Measurements from ENCODE around the gene LINC00237. TPM values are rescaled to one million over a fixed set of nuclear protein-coding genes. Genes with fewer than 3 reads are reported as not detected.

Gene LINC00237
- total and polyA plus RNA-seq, 2 experiments from 2014 or later, result not detected

DNA sequence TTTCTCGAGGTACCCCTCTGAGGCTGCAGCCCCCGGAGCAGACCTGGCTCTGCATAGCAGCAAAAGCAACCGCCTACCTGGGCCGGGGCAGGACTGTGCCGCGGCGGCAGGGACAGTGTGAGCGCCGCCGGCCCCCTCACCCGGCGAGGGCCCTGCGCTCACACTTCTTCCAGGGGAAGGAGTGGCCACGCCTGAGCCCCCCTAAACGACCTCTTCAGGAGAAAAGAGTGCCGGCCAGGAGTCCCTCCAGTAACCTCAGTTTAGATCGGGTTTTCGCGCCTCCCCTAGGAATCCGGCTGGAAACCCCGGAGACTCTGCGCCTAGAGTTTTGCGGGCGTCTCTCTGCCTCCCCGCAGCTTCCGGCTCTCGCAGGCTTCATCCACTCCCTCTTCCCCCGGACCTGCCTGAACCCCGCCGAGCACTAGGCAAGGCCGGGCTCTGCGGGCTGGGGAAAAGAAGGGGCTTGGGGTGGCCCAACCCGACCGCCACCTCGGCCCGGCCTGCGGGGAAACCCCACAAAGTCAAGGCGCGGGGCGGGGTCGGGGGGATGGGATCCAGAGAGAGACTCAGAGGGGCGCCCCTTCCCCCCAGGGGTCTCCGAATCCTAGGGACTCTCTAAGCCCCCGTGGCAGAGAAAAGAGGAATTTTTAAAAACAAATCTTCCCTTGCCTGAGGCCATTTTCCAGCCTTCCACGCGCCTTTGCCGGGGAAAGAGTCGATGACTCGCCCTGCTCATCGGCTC lies 558 bp downstream of the LINC00237 start:
- no peaks in the 10 kb centered on the region for H3K9me3 ChIP-seq (ENCODE audit: low read depth)
- peak overlapping the region; percentile 10 for H3K4me3 ChIP-seq
- DNase-seq (ENCODE audit: low read depth in 1 of 2, low spot score in 1 of 2), result no peak
- no peaks in the 10 kb centered on the region for H3K36me3 ChIP-seq
- H3K27ac ChIP-seq, result no peak overlapping the region
- TF ChIP-seq, protein P1, sequence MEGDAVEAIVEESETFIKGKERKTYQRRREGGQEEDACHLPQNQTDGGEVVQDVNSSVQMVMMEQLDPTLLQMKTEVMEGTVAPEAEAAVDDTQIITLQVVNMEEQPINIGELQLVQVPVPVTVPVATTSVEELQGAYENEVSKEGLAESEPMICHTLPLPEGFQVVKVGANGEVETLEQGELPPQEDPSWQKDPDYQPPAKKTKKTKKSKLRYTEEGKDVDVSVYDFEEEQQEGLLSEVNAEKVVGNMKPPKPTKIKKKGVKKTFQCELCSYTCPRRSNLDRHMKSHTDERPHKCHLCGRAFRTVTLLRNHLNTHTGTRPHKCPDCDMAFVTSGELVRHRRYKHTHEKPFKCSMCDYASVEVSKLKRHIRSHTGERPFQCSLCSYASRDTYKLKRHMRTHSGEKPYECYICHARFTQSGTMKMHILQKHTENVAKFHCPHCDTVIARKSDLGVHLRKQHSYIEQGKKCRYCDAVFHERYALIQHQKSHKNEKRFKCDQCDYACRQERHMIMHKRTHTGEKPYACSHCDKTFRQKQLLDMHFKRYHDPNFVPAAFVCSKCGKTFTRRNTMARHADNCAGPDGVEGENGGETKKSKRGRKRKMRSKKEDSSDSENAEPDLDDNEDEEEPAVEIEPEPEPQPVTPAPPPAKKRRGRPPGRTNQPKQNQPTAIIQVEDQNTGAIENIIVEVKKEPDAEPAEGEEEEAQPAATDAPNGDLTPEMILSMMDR (IDR thresholded peaks at IDR 0.05; ENCODE audit: low read depth, low read length), result no peak
- H3K4me1 ChIP-seq (ENCODE audit: low read depth), result peaks cover 6% of the 10 kb centered on the region
- peaks cover 96% of the 10 kb centered on the region for H3K27me3 ChIP-seq

DNA sequence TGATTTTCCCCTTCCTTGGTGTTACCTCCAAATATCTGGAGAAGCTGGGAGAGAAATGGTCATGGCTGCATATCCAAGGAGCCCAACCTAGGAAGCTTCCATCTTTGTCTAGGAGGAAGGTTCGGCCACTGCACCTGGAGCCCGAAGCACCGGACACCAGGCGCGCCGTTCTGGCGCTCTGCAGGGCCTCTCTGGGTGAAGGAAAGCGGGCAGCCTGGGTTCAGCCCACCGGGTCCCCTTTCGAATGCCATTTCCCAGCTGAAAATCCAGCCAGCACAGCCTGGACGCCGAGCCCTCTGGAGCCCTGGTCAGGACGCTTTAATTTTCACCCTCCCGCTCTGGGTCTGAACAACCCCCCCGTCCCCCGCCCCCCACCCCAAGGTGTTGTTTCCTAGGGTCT lies 1.2 kb downstream of the LINC00237 start:
- no peaks in the 10 kb centered on the region for H3K36me3 ChIP-seq
- TF ChIP-seq, protein P1 (IDR thresholded peaks at IDR 0.05; ENCODE audit: low read depth, low read length), result no peak
- no peaks in the 10 kb centered on the region for H3K9me3 ChIP-seq (ENCODE audit: low read depth)
- H3K4me3 ChIP-seq, result no peak overlapping the region
- H3K27me3 ChIP-seq, result peaks cover 99% of the 10 kb centered on the region
- no peak for DNase-seq (ENCODE audit: low read depth in 1 of 2, low spot score in 1 of 2)
- no peak overlapping the region for H3K27ac ChIP-seq
- H3K4me1 ChIP-seq (ENCODE audit: low read depth), result peaks cover 8% of the 10 kb centered on the region

DNA sequence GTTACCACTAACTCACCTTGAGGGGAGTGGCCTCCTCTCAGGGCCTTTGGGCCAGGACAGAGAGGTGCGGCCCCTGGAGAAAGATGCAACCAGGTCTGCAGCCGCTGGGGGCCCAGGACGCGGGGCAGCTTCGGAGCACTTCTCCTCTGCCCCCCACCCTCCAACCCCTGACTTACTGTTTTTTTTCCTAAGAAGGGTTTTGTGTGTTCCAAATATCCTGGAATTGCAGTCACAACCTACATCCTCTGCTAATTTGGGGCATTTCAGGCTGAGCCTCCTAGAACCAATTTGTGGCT lies 1.7 kb downstream of the LINC00237 start:
- DNase-seq (ENCODE audit: low read depth in 1 of 2, low spot score in 1 of 2), result no peak
- peaks cover 8% of the 10 kb centered on the region for H3K4me1 ChIP-seq (ENCODE audit: low read depth)
- H3K9me3 ChIP-seq (ENCODE audit: low read depth), result no peaks in the 10 kb centered on the region
- H3K36me3 ChIP-seq, result no peaks in the 10 kb centered on the region
- H3K27ac ChIP-seq, result no peak overlapping the region
- H3K27me3 ChIP-seq, result peaks cover 99% of the 10 kb centered on the region
- TF ChIP-seq, protein P1 (IDR thresholded peaks at IDR 0.05; ENCODE audit: low read depth, low read length), result no peak
- H3K4me3 ChIP-seq, result no peak overlapping the region

DNA sequence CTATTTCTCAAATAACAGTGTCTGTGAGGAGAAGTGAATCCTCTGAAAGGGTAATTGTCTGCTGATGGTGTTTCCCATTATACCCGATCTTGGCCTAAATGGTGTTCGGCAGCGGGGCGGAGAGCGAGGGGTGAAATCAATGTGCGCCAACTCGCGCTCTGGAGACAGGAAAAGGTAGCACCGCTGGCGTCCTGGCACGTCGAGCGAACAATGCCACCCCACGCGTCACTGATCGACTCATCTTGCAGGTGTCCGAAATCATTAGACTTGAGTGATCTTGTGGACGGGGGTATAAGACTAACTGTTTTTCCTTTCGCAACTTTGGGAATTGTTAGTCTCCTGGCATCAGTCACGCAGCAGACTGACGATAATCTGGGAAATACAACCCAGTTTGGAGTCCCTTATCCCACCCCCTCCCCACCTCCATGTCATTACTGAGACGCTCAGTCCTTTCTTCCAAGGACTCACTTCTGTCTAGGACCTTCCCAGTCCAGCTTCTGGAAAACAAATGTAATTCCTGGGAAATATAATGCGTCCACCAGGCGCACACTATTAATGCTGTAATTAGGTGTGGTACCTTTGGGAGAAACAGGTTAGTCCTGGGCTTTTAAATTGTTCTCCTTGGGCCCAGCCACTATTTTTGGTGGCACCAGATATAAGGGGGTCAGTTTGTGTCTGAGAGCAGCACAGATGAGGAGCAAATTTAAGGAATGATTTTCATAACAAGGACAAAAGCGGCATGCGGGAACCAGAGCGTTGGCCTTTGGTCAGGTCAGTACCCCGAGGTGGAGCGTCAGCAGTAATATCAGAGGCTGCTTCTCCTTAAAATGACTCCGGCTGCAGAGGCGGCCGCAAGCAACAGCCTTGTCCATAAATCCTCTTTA lies 2.3 kb downstream of the LINC00237 start:
- H3K9me3 ChIP-seq (ENCODE audit: low read depth), result no peaks in the 10 kb centered on the region
- no peaks in the 10 kb centered on the region for H3K36me3 ChIP-seq
- H3K27ac ChIP-seq, result no peak overlapping the region
- peaks cover 100% of the 10 kb centered on the region for H3K27me3 ChIP-seq
- TF ChIP-seq, protein P1 (IDR thresholded peaks at IDR 0.05; ENCODE audit: low read depth, low read length), result no peak
- no peak overlapping the region for H3K4me3 ChIP-seq
- H3K4me1 ChIP-seq (ENCODE audit: low read depth), result peaks cover 8% of the 10 kb centered on the region
- DNase-seq (ENCODE audit: low read depth in 1 of 2, low spot score in 1 of 2), result no peak

DNA sequence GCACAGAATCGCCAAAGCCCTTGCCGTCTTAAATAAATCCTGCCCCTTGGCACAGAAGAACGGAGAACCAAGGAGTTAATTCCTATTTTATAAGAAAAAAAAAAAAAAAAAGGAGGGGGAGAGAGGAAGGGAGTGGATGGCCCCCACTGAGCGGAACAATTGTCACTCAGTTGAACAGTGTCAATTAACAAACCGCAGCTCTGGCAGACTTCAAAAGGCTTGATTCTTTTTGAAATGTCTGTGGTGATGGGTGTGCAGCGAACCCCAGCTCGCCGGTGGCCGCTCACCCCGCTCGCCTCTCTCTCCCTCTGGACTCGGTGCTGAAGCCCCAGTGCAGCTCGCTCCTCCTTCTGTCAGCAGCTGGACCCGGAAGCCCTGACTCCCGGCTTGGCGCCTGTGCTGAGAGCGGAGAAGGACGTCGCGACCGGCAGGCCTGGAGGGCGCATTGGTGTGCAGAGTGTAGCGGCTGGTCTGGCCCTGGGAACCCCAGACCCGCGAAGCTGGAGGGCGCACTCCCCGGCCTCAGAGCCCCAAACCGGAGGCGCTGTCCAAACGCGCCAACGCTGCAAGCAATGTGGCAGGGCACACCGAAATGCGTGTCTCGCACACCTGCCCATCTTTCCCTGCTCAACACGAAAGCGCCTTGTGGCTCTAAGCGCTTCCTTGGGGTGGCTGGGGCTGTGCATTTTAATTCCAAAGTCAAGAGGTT lies 3.4 kb downstream of the LINC00237 start:
- Histone ChIP-seq H3K9me3 (ENCODE audit: low read depth) (no peaks in the 10 kb centered on the region), H3K36me3 (no peaks in the 10 kb centered on the region), H3K27ac (no peak overlapping the region), H3K27me3 (peaks cover 100% of the 10 kb centered on the region), H3K4me3 (peak overlapping the region; percentile 10), H3K4me1 (ENCODE audit: low read depth) (peaks cover 8% of the 10 kb centered on the region)
- TF ChIP-seq, protein P1 (IDR thresholded peaks at IDR 0.05; ENCODE audit: low read depth, low read length), result no peak
- DNase-seq (ENCODE audit: low read depth in 1 of 2, low spot score in 1 of 2), result peak; percentile 31 to 70

All from cardiac muscle cell (in vitro differentiated cells and primary cell).